H1 (cell line): ENCODE results near the gene DDOST. TPM values are rescaled to one million over a fixed set of nuclear protein-coding genes. Genes with fewer than 3 reads are reported as not detected.

Experiments
- CTCF ChIA-PET: fragments of 300-600 bp; sonication (Branson Sonifier 250); formaldehyde crosslinking; loops from one replicate; lab custom pipeline; 2021; ENCODE audit not compliant: partially characterized antibody; lab: Charles Lee
- POLR2A ChIA-PET: fragments of 300-600 bp; sonication (Branson Sonifier 250); formaldehyde crosslinking; loops from one replicate; lab custom pipeline; 2021; ENCODE audit warnings: inconsistent platforms; ENCODE audit not compliant: partially characterized antibody; lab: Charles Lee
- DNase-seq, 2 experiments: peaks; one replicate each; pipeline versions ENCODE4 v3.0.0 to v3.0.0-alpha.2; 2010 to 2022; ENCODE audit warnings: low spot score in 2 of 2, low read depth in 1 of 2, mixed read lengths in 1 of 2
- FAIRE-seq: peaks from 2 replicates; lab custom pipeline; 2011; peaks lifted over from hg19 to GRCh38; lab: Jason Lieb, UNC
- H2AFZ ChIP-seq: 2 replicates; pipeline ENCODE4 v1.8.1; 2012; ENCODE audit warnings: low read length, inconsistent platforms
- H2AK5ac ChIP-seq: 2 replicates; pipeline ENCODE4 v1.6.1; 2013; ENCODE audit warnings: low read depth, low read length
- H2BK120ac ChIP-seq: replicated peaks from 2 replicates; pipeline ENCODE3; 2013; ENCODE audit warnings: low read depth, low read length, inconsistent platforms
- H2BK12ac ChIP-seq: 2 replicates; pipeline ENCODE4 v1.6.1; 2013; ENCODE audit warnings: low read depth, low read length
- H2BK15ac ChIP-seq: 2 replicates; pipeline ENCODE4 v1.6.1; 2013; ENCODE audit warnings: low read length
- H2BK20ac ChIP-seq: 2 replicates; pipeline ENCODE4 v1.6.1; 2013; ENCODE audit warnings: low read length
- H2BK5ac ChIP-seq: 2 replicates; pipeline ENCODE4 v1.6.1; 2013; ENCODE audit warnings: low read depth, low read length
- H3K14ac ChIP-seq: 2 replicates; pipeline ENCODE4 v1.6.1; 2013; ENCODE audit warnings: inconsistent platforms; ENCODE audit not compliant: insufficient read length
- H3K18ac ChIP-seq: 2 replicates; pipeline ENCODE4 v1.6.1; 2013; ENCODE audit warnings: low read length; ENCODE audit errors: extremely low read depth
- H3K23ac ChIP-seq: 2 replicates; pipeline ENCODE4 v1.6.1; 2013; ENCODE audit warnings: inconsistent platforms; ENCODE audit not compliant: insufficient read length
- H3K23me2 ChIP-seq: 2 replicates; pipeline ENCODE4 v1.6.1; 2013; ENCODE audit warnings: low read depth, low read length
- H3K27ac ChIP-seq: 2 replicates; pipeline ENCODE4 v1.6.1; 2011; ENCODE audit warnings: low read depth, low read length, inconsistent platforms
- H3K27me3 ChIP-seq, 4 experiments: replicated peaks in 1 of 4; 1 replicate in 1 of 4; 2 replicates in 3 of 4; pipeline versions ENCODE4 v1.6.1 to v1.8.1; 2011 to 2013; ENCODE audit warnings: low read length in 3 of 4, mild to moderate bottlenecking in 3 of 4, inconsistent platforms in 2 of 4, mixed read lengths in 2 of 4, moderate library complexity in 1 of 4; ENCODE audit not compliant: control insufficient read depth in 3 of 4, insufficient read depth in 3 of 4; ENCODE audit errors: extremely low read depth in 1 of 4
- H3K36me3 ChIP-seq, 4 experiments: 2 replicates each; pipeline versions ENCODE4 v1.6.1 to v1.8.1; 2011 to 2013; ENCODE audit warnings: mild to moderate bottlenecking in 4 of 4, low read length in 3 of 4, moderate library complexity in 2 of 4, control low read depth in 1 of 4, inconsistent platforms in 1 of 4; ENCODE audit not compliant: insufficient read depth in 4 of 4, control insufficient read depth in 2 of 4
- H3K4ac ChIP-seq: replicated peaks from 2 replicates; pipeline ENCODE3; 2013; ENCODE audit warnings: low read length, low read depth, mixed read lengths, inconsistent platforms; ENCODE audit not compliant: insufficient read length
- H3K4me1 ChIP-seq, 4 experiments: replicated peaks in 1 of 4; 1 replicate in 1 of 4; 2 replicates in 3 of 4; pipeline versions ENCODE4 v1.6.1 to v1.8.1; 2011 to 2013; ENCODE audit warnings: low read length in 3 of 4, inconsistent platforms in 2 of 4, mixed read lengths in 1 of 4; ENCODE audit not compliant: insufficient read depth in 4 of 4, control insufficient read depth in 3 of 4
- H3K4me2 ChIP-seq, 2 experiments: 2 replicates each; pipeline versions ENCODE4 v1.6.1 to v1.8.1; 2011 to 2013; ENCODE audit warnings: low read depth in 2 of 2, low read length in 2 of 2, control low read depth in 1 of 2, inconsistent platforms in 1 of 2, mild to moderate bottlenecking in 1 of 2; ENCODE audit not compliant: insufficient read depth in 1 of 2
- H3K4me3 ChIP-seq, 4 experiments: fragments of 200-600, 300-600 bp in 1 of 4; sonication (generic), shearing (Covaris generic), sonication (Bioruptor Twin) in 1 of 4; 2 replicates each; pipeline versions ENCODE4 v1.5.1 to v1.8.1; 2011 to 2016; ENCODE audit warnings: low read length in 4 of 4, low read depth in 3 of 4, control low read depth in 2 of 4, inconsistent platforms in 2 of 4, mild to moderate bottlenecking in 2 of 4, mixed read lengths in 1 of 4, moderate library complexity in 1 of 4; ENCODE audit not compliant: insufficient read depth in 2 of 4; ENCODE audit errors: extremely low read depth in 1 of 4
- H3K56ac ChIP-seq: replicated peaks from 2 replicates; pipeline ENCODE3; 2013; ENCODE audit warnings: low read depth, mild to moderate bottlenecking, mixed read lengths, low read length, inconsistent platforms; ENCODE audit not compliant: insufficient read length
- H3K79me1 ChIP-seq: 2 replicates; pipeline ENCODE4 v1.6.1; 2013; ENCODE audit warnings: low read depth, low read length, control low read depth
- H3K79me2 ChIP-seq, 2 experiments: 2 replicates each; pipeline versions ENCODE4 v1.6.1 to v1.8.1; 2012 to 2013; ENCODE audit warnings: low read length in 2 of 2, mild to moderate bottlenecking in 2 of 2, inconsistent platforms in 1 of 2; ENCODE audit not compliant: insufficient read depth in 2 of 2, control insufficient read depth in 1 of 2
- H3K9ac ChIP-seq, 4 experiments: replicated peaks in 1 of 4; 1 replicate in 1 of 4; 2 replicates in 3 of 4; pipeline versions ENCODE4 v1.6.1 to v1.8.1; 2011 to 2013; ENCODE audit warnings: low read depth in 3 of 4, low read length in 3 of 4, control low read depth in 2 of 4, mild to moderate bottlenecking in 2 of 4, moderate library complexity in 2 of 4, inconsistent platforms in 1 of 4; ENCODE audit errors: extremely low read depth in 1 of 4
- H3K9me3 ChIP-seq, 2 experiments: 2 replicates each; pipeline versions ENCODE4 v1.6.1 to v1.8.1; 2012 to 2013; ENCODE audit warnings: mild to moderate bottlenecking in 2 of 2, moderate library complexity in 2 of 2, control low read depth in 1 of 2, inconsistent platforms in 1 of 2, low read depth in 1 of 2, low read length in 1 of 2, mixed read lengths in 1 of 2; ENCODE audit not compliant: insufficient read depth in 2 of 2
- H4K20me1 ChIP-seq, 2 experiments: replicated peaks in 1 of 2; 2 replicates each; pipeline versions ENCODE3 to v1.8.1; 2011 to 2013; ENCODE audit warnings: inconsistent platforms in 2 of 2, low read length in 2 of 2, mild to moderate bottlenecking in 1 of 2; ENCODE audit not compliant: insufficient read depth in 2 of 2, control insufficient read depth in 1 of 2
- H4K5ac ChIP-seq: 2 replicates; pipeline ENCODE4 v1.6.1; 2013; ENCODE audit warnings: low read length, low read depth, mixed read lengths, inconsistent platforms; ENCODE audit not compliant: insufficient read length
- H4K8ac ChIP-seq: 2 replicates; pipeline ENCODE4 v1.8.0; 2013; ENCODE audit warnings: mild to moderate bottlenecking, moderate library complexity, low read length, inconsistent platforms; ENCODE audit not compliant: insufficient read depth; ENCODE audit errors: extremely low read depth
- H4K91ac ChIP-seq: replicated peaks from 2 replicates; pipeline ENCODE3; 2013; ENCODE audit warnings: low read length, mixed read lengths, inconsistent platforms; ENCODE audit not compliant: insufficient read length
- POU5F1 ChIP-seq: IDR thresholded peaks from 2 replicates; pipeline ENCODE4 v1.6.1; 2011; ENCODE audit warnings: low read depth, mild to moderate bottlenecking, low read length, moderate library complexity
- SRF ChIP-seq: IDR thresholded peaks from 2 replicates; pipeline ENCODE4 v1.6.1; 2011; ENCODE audit warnings: mild to moderate bottlenecking, low read depth, low read length, moderate library complexity
- WGBS, 2 experiments: shearing (Covaris generic) in 1 of 2; methylation state at CpG; one replicate each; pipeline versions ENCODE4 v1.1.6 to v1.1.7; 2013 to 2015; ENCODE audit warnings: low lambda C conversion rate in 2 of 2, mixed read lengths in 2 of 2, inconsistent platforms in 1 of 2, low coverage in 1 of 2, missing lambda C conversion rate in 1 of 2; ENCODE audit not compliant: insufficient replicate concordance in 2 of 2, insufficient coverage in 1 of 2, insufficient read length in 1 of 2; ENCODE audit errors: extremely low coverage in 1 of 2, missing lambda C conversion rate in 1 of 2; 5-methylcytosine and 5-hydroxymethylcytosine counted together
- polyA plus RNA-seq, 7 experiments: library from polyadenylated mRNA; depleted of rRNA in 3 of 7; stranded (reverse) in 5 of 7; unstranded in 2 of 7; fragments of >200 nt in 5 of 7; fragments of 200-250 nt in 2 of 7; gene quantifications; 1 replicate in 5 of 7; 2 replicates in 1 of 7; 4 replicates in 1 of 7; pipeline versions ENCODE4 v1.2.1 to v1.2.3, GENCODE V29; 2011 to 2013; ENCODE audit warnings: missing spikeins in 2 of 7, mixed read lengths in 2 of 7
- total RNA-seq: library from RNA; stranded (reverse); fragmentation: NEBNext Ultra II Directional; extraction: Animal tissue kit (Norgen Biotek cat#: 25700); gene quantifications from 2 replicates; pipeline ENCODE4 v1.2.1, GENCODE V29; 2021

The DDOST gene
- total and polyA plus RNA-seq, 2 of the 8 experiments (the other 6 are each of a cell fraction or from before 2014, with no cell fraction given): 253 to 336 TPM

- H2BK20ac ChIP-seq: no peak overlapping the region
- no peak overlapping the region for H2BK5ac ChIP-seq
- H3K14ac ChIP-seq: no peak overlapping the region
- no peaks in the 10 kb centered on the region for H3K23me2 ChIP-seq
- H3K23ac ChIP-seq: no peak overlapping the region
- H3K4me2 ChIP-seq: peak overlapping the region in 1 of 2 experiments; percentile 30; a peak in 3 of 4 replicates
- peaks cover 0 to 5% (median 3%) of the 10 kb centered on the region in 4 experiments; a peak in 3 of 7 replicates for H3K4me1 ChIP-seq
- H3K36me3 ChIP-seq: peaks cover 0 to 6% (median 0%) of the 10 kb centered on the region in 4 experiments; a peak in 3 of 8 replicates
- 66% methylated on average over 10 of the region's 10 CpGs; no CpG with 5 or more reads in 1 of the 2 experiments for WGBS, 2 experiments
- H3K18ac ChIP-seq: no peak overlapping the region
- H4K8ac ChIP-seq: peak overlapping the region; percentile 41
- 0 out of 2 replicates have a peak overlapping the region, but pooled peaks have one; percentile 5 for H2BK12ac ChIP-seq
- no peak overlapping the region for H3K56ac ChIP-seq
- peaks cover 1 to 3% of the 10 kb centered on the region in 2 experiments for H4K20me1 ChIP-seq
- H2BK120ac ChIP-seq: no peak overlapping the region
- H3K4me3 ChIP-seq: no peak overlapping the region
- H4K5ac ChIP-seq: no peak overlapping the region
- H3K9ac ChIP-seq: no peak overlapping the region
- no peak overlapping the region for H4K91ac ChIP-seq
- DNase-seq: no peak
- H2AFZ ChIP-seq: no peak overlapping the region
- H3K27ac ChIP-seq: no peak overlapping the region
- no peak overlapping the region for H2AK5ac ChIP-seq
- H3K4ac ChIP-seq: no peak overlapping the region
- H3K79me1 ChIP-seq: no peaks in the 10 kb centered on the region
- H3K79me2 ChIP-seq: no peaks in the 10 kb centered on the region
- POLR2A ChIA-PET: interaction anchor here (0.6 to 2.0 kb wide), 6 partner anchors 8 to 67 kb away, joined by 3 to 11 read pairs (median 4); partner anchors contain the start of gene DDOST
- FAIRE-seq: no peak
- no peak overlapping the region for H2BK15ac ChIP-seq
- no peaks in the 10 kb centered on the region for H3K27me3 ChIP-seq
- TF ChIP-seq POU5F1 (peak; percentile 18; the same call in 1 of the 2 replicates), SRF (no peak)
- TF ChIP-seq, all 59 proteins: peak for 1
- H3K9me3 ChIP-seq: no peaks in the 10 kb centered on the region
- CTCF ChIA-PET: interaction anchor here (0.8 to 8.2 kb wide), 19 partner anchors 8 to 554 kb away, joined by 3 to 85 read pairs (median 4); partner anchors contain the start of genes FAM43B and PINK1
Measured at GRCh38 chr1:20641975-20642374, 19.2 kb downstream of the DDOST start.
